GM10266 (cell line): ENCODE results near the gene RNPC3.

ENCODE experiments used
- DNase-seq: peaks from one replicate; pipeline ENCODE4 v3.0.0; 2012; ENCODE audit errors: extremely low spot score
- CTCF ChIP-seq: IDR thresholded peaks from 2 replicates; pipeline ENCODE4 v1.5.1; 2012; ENCODE audit warnings: mild to moderate bottlenecking, low read depth; ENCODE audit not compliant: control insufficient read depth, insufficient read depth; ENCODE audit errors: missing control alignments

The RNPC3 gene

DNA sequence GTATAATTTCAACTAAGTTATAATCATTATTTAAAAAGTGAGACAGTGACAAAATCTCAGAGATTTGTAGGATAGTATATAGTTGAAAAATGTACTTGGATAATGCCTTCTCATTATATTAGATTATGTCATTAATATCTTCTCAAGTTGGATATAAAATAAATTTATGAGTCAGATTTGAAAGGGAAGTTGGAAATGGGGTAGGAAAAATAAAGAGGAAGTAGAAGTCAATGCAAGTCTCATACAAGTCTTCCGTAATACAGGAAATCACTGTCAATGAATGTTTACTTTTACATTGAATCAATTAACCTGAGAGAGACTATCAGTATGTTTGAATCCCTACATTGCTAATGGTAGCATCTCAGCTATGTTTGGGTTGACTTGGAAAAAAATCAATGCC is 16.2 kb upstream of the RNPC3 start:
- no peak for DNase-seq
- no peak for TF ChIP-seq CTCF

DNA sequence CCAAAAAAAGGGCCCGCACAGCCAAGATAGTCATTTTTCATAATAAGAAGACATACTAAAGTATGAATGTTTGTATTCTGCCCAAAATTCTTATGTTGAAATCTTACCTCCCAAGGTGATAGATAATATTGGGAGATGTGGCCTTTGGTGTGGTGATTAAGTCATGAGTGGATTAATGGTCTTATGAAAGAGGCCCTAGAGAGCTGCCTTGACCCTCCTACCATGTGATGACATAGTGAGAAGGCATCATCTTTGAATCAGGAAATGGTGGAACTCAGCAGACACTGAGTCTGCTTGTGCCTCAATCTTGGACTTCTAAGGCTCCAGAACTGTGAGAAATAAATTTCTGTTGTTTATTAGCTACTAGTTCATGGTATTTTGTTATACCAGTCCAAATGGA is 11.8 kb upstream of the RNPC3 start:
- DNase-seq: no peak
- TF ChIP-seq CTCF: no peak

- DNase-seq: peak; percentile 31
- TF ChIP-seq CTCF: peak; percentile 62
Observed at GRCh38 chr1:103514920-103515503, 10.5 kb upstream of the RNPC3 start.

DNA sequence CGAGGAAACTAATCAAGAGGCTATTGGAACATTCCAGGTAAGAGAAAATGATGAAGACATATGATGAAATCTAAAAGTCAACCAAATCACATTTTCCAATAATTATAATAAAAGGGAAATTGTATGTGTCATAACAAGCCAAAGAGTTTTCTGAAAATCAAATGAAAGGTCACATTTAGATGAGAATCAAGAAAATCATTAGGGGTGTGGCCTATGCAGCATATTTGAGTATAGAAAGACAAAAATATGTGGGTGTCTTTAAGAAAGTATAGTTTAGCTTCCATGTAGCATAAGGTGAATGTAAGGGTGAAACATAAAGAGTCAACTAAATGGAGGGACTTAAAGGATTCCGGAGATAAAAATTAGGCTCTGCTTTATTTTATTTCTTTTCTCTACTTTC is 9.2 kb upstream of the RNPC3 start:
- no peak for TF ChIP-seq CTCF
- DNase-seq: no peak

DNA sequence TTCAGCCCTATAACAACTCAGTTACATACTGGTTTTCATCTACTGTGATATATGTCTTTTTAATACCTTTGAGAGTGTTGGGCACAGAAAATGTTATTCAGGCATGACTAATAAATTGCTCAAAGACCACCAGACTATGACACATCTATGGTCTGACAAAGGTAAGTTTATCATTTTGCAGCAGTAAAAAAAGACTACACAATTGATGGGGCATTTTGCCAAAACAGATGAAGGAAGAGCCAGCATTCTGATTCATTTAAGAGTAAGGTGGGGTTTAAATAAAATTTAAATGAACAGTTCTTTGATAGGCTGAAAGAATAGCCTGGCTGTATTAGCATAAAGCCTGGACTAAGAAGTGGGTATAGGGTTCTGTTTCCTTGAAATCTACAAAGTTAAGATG is 8.8 kb upstream of the RNPC3 start:
- no peak for TF ChIP-seq CTCF
- DNase-seq: no peak

DNA sequence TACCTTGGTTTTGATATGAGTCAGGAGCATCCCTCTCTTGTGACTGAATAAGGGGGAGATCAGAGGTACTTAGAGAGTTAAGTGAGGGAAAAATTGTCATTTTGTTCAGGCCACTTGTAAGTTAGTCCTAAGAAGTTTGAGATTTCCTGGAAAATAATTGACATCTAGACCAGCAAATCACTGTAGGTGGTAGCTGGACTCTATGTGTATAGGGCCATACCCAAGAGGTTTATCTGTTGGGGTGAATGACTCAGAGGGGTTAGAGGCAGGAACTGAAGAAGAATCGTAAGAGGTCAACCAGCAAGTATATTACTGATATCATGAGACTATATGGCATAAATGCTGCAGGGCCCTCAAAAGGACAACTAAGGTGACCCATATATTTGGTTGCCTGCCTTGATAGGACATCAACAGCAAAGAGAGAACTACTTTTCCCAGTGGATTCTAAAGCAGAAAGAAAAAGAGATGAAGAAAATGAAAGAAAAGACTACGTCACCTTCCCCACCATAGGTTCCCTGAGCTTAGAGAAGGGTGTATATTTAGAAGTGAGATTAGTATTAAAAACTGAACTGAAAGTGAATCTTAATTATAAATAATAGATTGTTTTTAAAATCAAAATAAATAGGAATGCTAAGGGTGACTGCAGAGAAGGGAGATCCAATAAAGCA is 8.0 kb upstream of the RNPC3 start:
- peak; percentile 32 for DNase-seq
- no peak for TF ChIP-seq CTCF

- no peak for DNase-seq
- TF ChIP-seq CTCF: no peak
Observed at GRCh38 chr1:103520822-103521221, 4.7 kb upstream of the RNPC3 start.
